ENCODE data around the gene PJVK. TPM values are rescaled to one million over a fixed set of nuclear protein-coding genes. Genes with fewer than 3 reads are reported as not detected.

PJVK gene
- polyA plus RNA-seq, 1 donor (not counting 4 experiments of a cell fraction or from before 2014, with no cell fraction given): 3.5 TPM

DNA sequence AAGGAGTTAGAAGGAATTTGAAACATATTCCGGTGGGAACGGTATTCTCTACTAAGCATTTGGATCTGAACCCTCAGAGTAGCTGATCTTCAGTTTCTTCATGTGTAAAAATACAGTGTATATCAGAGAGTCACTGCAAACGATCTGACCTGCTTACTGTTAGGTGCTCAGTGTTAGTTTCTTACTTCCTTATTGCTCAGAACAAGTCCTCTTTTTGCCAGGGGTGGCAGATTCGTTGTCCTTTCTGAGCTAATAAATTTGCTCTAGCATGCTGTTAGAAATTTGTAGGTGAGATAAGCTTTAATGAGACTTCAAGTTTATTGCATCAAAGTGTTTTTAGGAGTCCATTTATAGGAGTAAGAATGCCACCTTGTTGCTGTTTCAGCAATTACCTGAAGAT lies 44.9 kb downstream of the PJVK start:
- H3K4me2 ChIP-seq (ENCODE audit: control insufficient read depth, extremely low read depth, insufficient read depth, low read depth, low read length): no peak overlapping the region
- H4K20me1 ChIP-seq (ENCODE audit: control insufficient read depth, extremely low read depth, insufficient read depth, low read length): no peaks in the 10 kb centered on the region
- H3K4me1 ChIP-seq (ENCODE audit: control insufficient read depth, extremely low read depth, insufficient read depth, low read length): no peaks in the 10 kb centered on the region
- no peak overlapping the region for H3K4me3 ChIP-seq (ENCODE audit: control insufficient read depth in 2 of 3, extremely low read depth in 1 of 3, insufficient read depth in 2 of 3, low read depth in 1 of 3, low read length in 3 of 3)
- dilution Hi-C loops (cut with MboI; ENCODE audit: extremely low pct_ligation_motif_present, low sequenced_read_pairs): no loop called here
- H2AFZ ChIP-seq (ENCODE audit: control insufficient read depth, low read length): no peak overlapping the region
- H3K9me3 ChIP-seq (ENCODE audit: control insufficient read depth, low read depth, low read length): no peaks in the 10 kb centered on the region
- H3K36me3 ChIP-seq (ENCODE audit: control insufficient read depth in 2 of 2, extremely low read depth in 1 of 2, insufficient read depth in 2 of 2, low read length in 2 of 2): peaks cover 8 to 19% of the 10 kb centered on the region in 2 experiments
- DNase-seq (ENCODE audit: low read depth, low spot score) (no peak), FAIRE-seq (no peak)
- no peak for TF ChIP-seq EZH2 (IDR thresholded peaks at IDR 0.05; ENCODE audit: low read length)
- TF ChIP-seq, protein P1, sequence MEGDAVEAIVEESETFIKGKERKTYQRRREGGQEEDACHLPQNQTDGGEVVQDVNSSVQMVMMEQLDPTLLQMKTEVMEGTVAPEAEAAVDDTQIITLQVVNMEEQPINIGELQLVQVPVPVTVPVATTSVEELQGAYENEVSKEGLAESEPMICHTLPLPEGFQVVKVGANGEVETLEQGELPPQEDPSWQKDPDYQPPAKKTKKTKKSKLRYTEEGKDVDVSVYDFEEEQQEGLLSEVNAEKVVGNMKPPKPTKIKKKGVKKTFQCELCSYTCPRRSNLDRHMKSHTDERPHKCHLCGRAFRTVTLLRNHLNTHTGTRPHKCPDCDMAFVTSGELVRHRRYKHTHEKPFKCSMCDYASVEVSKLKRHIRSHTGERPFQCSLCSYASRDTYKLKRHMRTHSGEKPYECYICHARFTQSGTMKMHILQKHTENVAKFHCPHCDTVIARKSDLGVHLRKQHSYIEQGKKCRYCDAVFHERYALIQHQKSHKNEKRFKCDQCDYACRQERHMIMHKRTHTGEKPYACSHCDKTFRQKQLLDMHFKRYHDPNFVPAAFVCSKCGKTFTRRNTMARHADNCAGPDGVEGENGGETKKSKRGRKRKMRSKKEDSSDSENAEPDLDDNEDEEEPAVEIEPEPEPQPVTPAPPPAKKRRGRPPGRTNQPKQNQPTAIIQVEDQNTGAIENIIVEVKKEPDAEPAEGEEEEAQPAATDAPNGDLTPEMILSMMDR (optimal IDR thresholded peaks at IDR 0.05 in 1 of 3, IDR thresholded peaks at IDR 0.05 in 1 of 3, conservative IDR thresholded peaks at IDR 0.05 in 1 of 3; ENCODE audit: extremely low read depth in 1 of 3, insufficient read depth in 2 of 3, low read length in 3 of 3): no peak
- H3K27me3 ChIP-seq (ENCODE audit: control insufficient read depth, extremely low read depth, insufficient read depth, low read length): no peaks in the 10 kb centered on the region
- no peak overlapping the region for H3K9ac ChIP-seq (ENCODE audit: control insufficient read depth, extremely low read depth, insufficient read depth, low read length)
- no peak overlapping the region for H3K27ac ChIP-seq (ENCODE audit: control insufficient read depth, insufficient read depth, low read length)
- H3K9me1 ChIP-seq (ENCODE audit: control insufficient read depth, extremely low read depth, insufficient read depth, low read length): no peaks in the 10 kb centered on the region
- H3K79me2 ChIP-seq (ENCODE audit: control insufficient read depth, insufficient read depth, low read length): no peaks in the 10 kb centered on the region

DNA sequence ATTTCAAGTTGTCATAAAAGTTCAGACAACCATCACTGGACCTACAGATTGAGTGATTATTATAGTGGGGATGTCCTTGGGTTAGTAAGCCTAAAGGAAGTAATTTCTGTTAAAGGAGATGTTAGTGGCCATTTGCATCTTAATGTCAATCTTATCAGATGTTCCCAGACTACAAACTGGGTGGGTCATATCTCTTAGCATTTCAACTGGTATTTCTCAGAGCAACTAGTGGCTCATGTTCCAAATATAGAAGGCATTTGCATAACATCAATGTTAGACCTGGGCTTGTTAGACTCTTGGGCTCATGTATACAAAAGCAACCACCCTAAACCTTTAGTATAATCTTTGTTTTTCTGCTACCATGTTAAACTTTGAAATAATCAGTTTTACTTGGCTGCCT lies 47.0 kb downstream of the PJVK start:
- H3K79me2 ChIP-seq (ENCODE audit: control insufficient read depth, insufficient read depth, low read length): no peaks in the 10 kb centered on the region
- H3K27me3 ChIP-seq (ENCODE audit: control insufficient read depth, extremely low read depth, insufficient read depth, low read length): no peaks in the 10 kb centered on the region
- FAIRE-seq (no peak), DNase-seq (ENCODE audit: low read depth, low spot score) (no peak)
- H3K27ac ChIP-seq (ENCODE audit: control insufficient read depth, insufficient read depth, low read length): no peak overlapping the region
- TF ChIP-seq EZH2 (IDR thresholded peaks at IDR 0.05; ENCODE audit: low read length): no peak
- TF ChIP-seq, protein P1 (optimal IDR thresholded peaks at IDR 0.05 in 1 of 3, IDR thresholded peaks at IDR 0.05 in 1 of 3, conservative IDR thresholded peaks at IDR 0.05 in 1 of 3; ENCODE audit: extremely low read depth in 1 of 3, insufficient read depth in 2 of 3, low read length in 3 of 3): no peak
- H3K9me1 ChIP-seq (ENCODE audit: control insufficient read depth, extremely low read depth, insufficient read depth, low read length): no peaks in the 10 kb centered on the region
- no peaks in the 10 kb centered on the region for H3K4me1 ChIP-seq (ENCODE audit: control insufficient read depth, extremely low read depth, insufficient read depth, low read length)
- no peak overlapping the region for H3K4me3 ChIP-seq (ENCODE audit: control insufficient read depth in 2 of 3, extremely low read depth in 1 of 3, insufficient read depth in 2 of 3, low read depth in 1 of 3, low read length in 3 of 3)
- H3K9me3 ChIP-seq (ENCODE audit: control insufficient read depth, low read depth, low read length): no peaks in the 10 kb centered on the region
- dilution Hi-C loops (cut with MboI; ENCODE audit: extremely low pct_ligation_motif_present, low sequenced_read_pairs): no loop called here
- no peak overlapping the region for H2AFZ ChIP-seq (ENCODE audit: control insufficient read depth, low read length)
- H4K20me1 ChIP-seq (ENCODE audit: control insufficient read depth, extremely low read depth, insufficient read depth, low read length): no peaks in the 10 kb centered on the region
- no peak overlapping the region for H3K9ac ChIP-seq (ENCODE audit: control insufficient read depth, extremely low read depth, insufficient read depth, low read length)
- H3K36me3 ChIP-seq (ENCODE audit: control insufficient read depth in 2 of 2, extremely low read depth in 1 of 2, insufficient read depth in 2 of 2, low read length in 2 of 2): peaks cover 10 to 18% of the 10 kb centered on the region in 2 experiments
- H3K4me2 ChIP-seq (ENCODE audit: control insufficient read depth, extremely low read depth, insufficient read depth, low read depth, low read length): no peak overlapping the region

Measured in keratinocyte (primary cell).